IMR-90 (cell line): ENCODE measurements around the gene CDH23. TPM values are rescaled to one million over a fixed set of nuclear protein-coding genes. Genes with fewer than 3 reads are reported as not detected.

ENCODE experiments used
- ATAC-seq: fragments of 200-7000 bp; cut with Tn5 transposase; 2 replicates; pipeline ENCODE4 v1.9.1; 2020; ENCODE audit warnings: low read depth, mild to moderate bottlenecking, moderate library complexity
- BruUV-seq: library from RNA; stranded (reverse); fragments of 400-500 nt; replicated peaks from 2 replicates; lab custom pipeline; 2021; lab: Mats Ljungman, UMichigan
- CTCF ChIA-PET: fragments of 300-600 bp; formaldehyde crosslinking; extraction: SDS; loops from one replicate; lab custom pipeline; 2021; ENCODE audit warnings: antibody characterized with exemption; lab: Yijun Ruan, JAX
- POLR2A ChIA-PET: fragments of 300-600 bp; sonication (Branson Sonifier 250); formaldehyde crosslinking; loops from one replicate; lab custom pipeline; 2022; ENCODE audit warnings: antibody characterized with exemption; ENCODE audit not compliant: unreplicated experiment; lab: Charles Lee
- DNase-seq: peaks from one replicate; pipeline ENCODE4 v3.0.0; 2013
- H2AFZ ChIP-seq: replicated peaks from 2 replicates; pipeline ENCODE3; 2013; ENCODE audit warnings: low read length, mild to moderate bottlenecking; ENCODE audit not compliant: poor library complexity
- H2AK5ac ChIP-seq: 2 replicates; pipeline ENCODE4 v1.6.1; 2013; ENCODE audit warnings: low read depth, low read length, inconsistent platforms
- H2AK9ac ChIP-seq: replicated peaks from 2 replicates; pipeline ENCODE3; 2013; ENCODE audit warnings: mild to moderate bottlenecking, low read depth, low read length, moderate library complexity; ENCODE audit not compliant: poor library complexity
- H2BK120ac ChIP-seq: 2 replicates; pipeline ENCODE4 v1.6.1; 2013; ENCODE audit warnings: low read depth, low read length, inconsistent platforms
- H2BK15ac ChIP-seq: 3 replicates; pipeline ENCODE4 v1.6.1; 2013; ENCODE audit warnings: low read depth, low read length, inconsistent platforms
- H2BK20ac ChIP-seq: 2 replicates; pipeline ENCODE4 v1.6.1; 2013; ENCODE audit warnings: low read depth, mild to moderate bottlenecking, inconsistent platforms, low read length, moderate library complexity
- H2BK5ac ChIP-seq: 2 replicates; pipeline ENCODE4 v1.6.1; 2013; ENCODE audit warnings: mild to moderate bottlenecking, low read depth, low read length, inconsistent platforms; ENCODE audit not compliant: poor library complexity, severe bottlenecking
- H3K14ac ChIP-seq: replicated peaks from 2 replicates; pipeline ENCODE4 v1.6.1; 2013; ENCODE audit warnings: low read depth, low read length, inconsistent platforms
- H3K18ac ChIP-seq: 2 replicates; pipeline ENCODE4 v1.6.1; 2013; ENCODE audit warnings: low read depth, low read length, control low read depth
- H3K23ac ChIP-seq: 2 replicates; pipeline ENCODE4 v1.6.1; 2013; ENCODE audit warnings: low read depth, low read length, inconsistent platforms
- H3K27ac ChIP-seq: 2 replicates; pipeline ENCODE4 v1.5.1; 2013; ENCODE audit warnings: mild to moderate bottlenecking, control low read depth, low read length; ENCODE audit not compliant: insufficient read depth
- H3K27me3 ChIP-seq: 2 replicates; pipeline ENCODE4 v1.6.1; 2013; ENCODE audit warnings: low read length; ENCODE audit not compliant: control insufficient read depth, insufficient read depth
- H3K36me3 ChIP-seq: 2 replicates; pipeline ENCODE4 v1.6.1; 2013; ENCODE audit warnings: low read length, mixed read lengths; ENCODE audit not compliant: control insufficient read depth, insufficient read depth
- H3K4ac ChIP-seq: 2 replicates; pipeline ENCODE4 v1.6.1; 2013; ENCODE audit warnings: low read depth, low read length, inconsistent platforms
- H3K4me1 ChIP-seq: 2 replicates; pipeline ENCODE4 v1.6.1; 2013; ENCODE audit warnings: low read length, mixed read lengths; ENCODE audit not compliant: control insufficient read depth, insufficient read depth
- H3K4me2 ChIP-seq: 2 replicates; pipeline ENCODE4 v1.6.1; 2013; ENCODE audit warnings: low read depth, mild to moderate bottlenecking, control low read depth, low read length, moderate library complexity
- H3K4me3 ChIP-seq: 2 replicates; pipeline ENCODE4 v1.5.1; 2013; ENCODE audit warnings: low read depth, mild to moderate bottlenecking, control low read depth, low read length, moderate library complexity; ENCODE audit not compliant: insufficient read depth
- H3K56ac ChIP-seq: 2 replicates; pipeline ENCODE4 v1.6.1; 2013; ENCODE audit warnings: low read length, inconsistent platforms; ENCODE audit not compliant: insufficient read depth; ENCODE audit errors: extremely low read depth
- H3K79me1 ChIP-seq, 2 experiments: 2 replicates each; pipeline ENCODE4 v1.6.1; 2013; ENCODE audit warnings: low read length in 2 of 2, inconsistent platforms in 1 of 2, low read depth in 1 of 2
- H3K9ac ChIP-seq: 2 replicates; pipeline ENCODE4 v1.6.1; 2013; ENCODE audit warnings: low read depth, low read length, control low read depth
- H3K9me1 ChIP-seq: 2 replicates; pipeline ENCODE4 v1.6.1; 2013; ENCODE audit warnings: low read length, inconsistent platforms; ENCODE audit not compliant: insufficient read depth
- H3K9me3 ChIP-seq: 2 replicates; pipeline ENCODE4 v1.6.1; 2013; ENCODE audit warnings: low read length; ENCODE audit not compliant: control insufficient read depth, insufficient read depth
- H4K20me1 ChIP-seq: 2 replicates; pipeline ENCODE4 v1.6.1; 2013; ENCODE audit warnings: low read length, inconsistent platforms; ENCODE audit not compliant: insufficient read depth
- H4K5ac ChIP-seq: 2 replicates; pipeline ENCODE4 v1.6.1; 2013; ENCODE audit warnings: mild to moderate bottlenecking, low read depth, low read length, control low read depth
- H4K8ac ChIP-seq, 2 experiments: 2 replicates each; pipeline ENCODE4 v1.6.1; 2013; ENCODE audit warnings: low read depth in 2 of 2, low read length in 2 of 2, control low read depth in 1 of 2, inconsistent platforms in 1 of 2
- H4K91ac ChIP-seq: 2 replicates; pipeline ENCODE4 v1.6.1; 2013; ENCODE audit warnings: low read depth, low read length, inconsistent platforms; ENCODE audit not compliant: insufficient read depth
- BHLHE40 ChIP-seq: fragments of 150-350 bp; IDR thresholded peaks from 2 replicates; pipeline ENCODE4 v1.6.1; 2016; ENCODE audit warnings: mild to moderate bottlenecking, low read depth, low read length
- CEBPB ChIP-seq: IDR thresholded peaks from 2 replicates; pipeline ENCODE4 v1.6.1; 2012; ENCODE audit warnings: low read depth, low read length, improper control_type of control experiment
- CHD1 ChIP-seq: IDR thresholded peaks from 2 replicates; pipeline ENCODE4 v1.6.1; 2012; ENCODE audit warnings: low read depth, low read length, improper control_type of control experiment
- CTCF ChIP-seq: conservative IDR thresholded peaks from 2 replicates; pipeline ENCODE4 v1.5.1; 2012; ENCODE audit warnings: mild to moderate bottlenecking, low read depth, low read length, improper control_type of control experiment
- ELK1 ChIP-seq: fragments of 150-350 bp; IDR thresholded peaks from 2 replicates; pipeline ENCODE4 v1.6.1; 2016; ENCODE audit warnings: low read depth, mild to moderate bottlenecking, low read length, moderate library complexity, borderline replicate concordance
- MAFK ChIP-seq: IDR thresholded peaks from 2 replicates; pipeline ENCODE4 v1.6.1; 2012; ENCODE audit warnings: low read depth, low read length, improper control_type of control experiment
- MAZ ChIP-seq: IDR thresholded peaks from 2 replicates; pipeline ENCODE4 v1.6.1; 2012; ENCODE audit warnings: low read depth, mild to moderate bottlenecking, low read length, improper control_type of control experiment, moderate library complexity, borderline replicate concordance
- MXI1 ChIP-seq: IDR thresholded peaks from 2 replicates; pipeline ENCODE4 v1.6.1; 2012; ENCODE audit warnings: low read depth, mild to moderate bottlenecking, low read length, moderate library complexity, borderline replicate concordance
- NFE2L2 ChIP-seq: fragments of 150-350 bp; IDR thresholded peaks from 2 replicates; pipeline ENCODE4 v1.6.1; 2016; ENCODE audit warnings: low read depth, mild to moderate bottlenecking, low read length
- POLR2A ChIP-seq: IDR thresholded peaks from 2 replicates; pipeline ENCODE4 v1.6.1; 2012; ENCODE audit warnings: mild to moderate bottlenecking, low read depth, low read length
- RAD21 ChIP-seq: IDR thresholded peaks from 2 replicates; pipeline ENCODE4 v1.6.1; 2012; ENCODE audit warnings: low read length, improper control_type of control experiment
- RCOR1 ChIP-seq: IDR thresholded peaks from 2 replicates; pipeline ENCODE4 v1.6.1; 2012; ENCODE audit warnings: mild to moderate bottlenecking, low read length, improper control_type of control experiment; ENCODE audit not compliant: insufficient replicate concordance
- RFX5 ChIP-seq: IDR thresholded peaks from 2 replicates; pipeline ENCODE4 v1.8.0; 2012; ENCODE audit warnings: low read depth, mild to moderate bottlenecking, low read length, moderate library complexity
- SMC3 ChIP-seq: fragments of 150-350 bp; IDR thresholded peaks from 2 replicates; pipeline ENCODE4 v1.6.1; 2016; ENCODE audit warnings: low read depth, mild to moderate bottlenecking, antibody characterized with exemption, low read length, moderate library complexity
- USF2 ChIP-seq: fragments of 150-350 bp; IDR thresholded peaks from 2 replicates; pipeline ENCODE4 v1.6.1; 2017; ENCODE audit warnings: mild to moderate bottlenecking, antibody characterized with exemption, low read length, low read depth
- WGBS, 2 experiments: methylation state at CpG; one replicate each; pipeline versions ENCODE4 v1.1.5 to v1.1.7; 2013; ENCODE audit warnings: missing lambda C conversion rate in 2 of 2; ENCODE audit not compliant: insufficient read length in 1 of 2; ENCODE audit errors: extremely low coverage in 2 of 2; 5-methylcytosine and 5-hydroxymethylcytosine counted together
- dilution Hi-C: fragments of 300-500 bp; cut with HindIII; formaldehyde crosslinking; loops from one replicate; pipeline ENCODE4 v1.14.3; 2018; ENCODE audit warnings: low sequenced_read_pairs; ENCODE audit not compliant: unreplicated experiment
- in situ Hi-C: fragments of 300-500 bp; cut with MboI; formaldehyde crosslinking; loops from 3 replicates; pipeline ENCODE4 v1.14.3; 2019; ENCODE audit warnings: low sequenced_read_pairs, inconsistent platforms, mixed read lengths
- intact Hi-C: fragments of 100-400 bp; cut with micrococcal nuclease; formaldehyde crosslinking; loops from 2 replicates; pipeline ENCODE4 v1.10.0; 2022
- polyA plus RNA-seq, 3 experiments: library from polyadenylated mRNA; depleted of rRNA; stranded (reverse); fragments of >200 nt; gene quantifications; 2 replicates each; pipeline ENCODE4 v1.2.3, GENCODE V29; 2012; ENCODE audit warnings: low replicate concordance in 1 of 3
- total RNA-seq: library from RNA; depleted of rRNA; stranded (reverse); fragments of >200 nt; gene quantifications from 2 replicates; pipeline ENCODE4 v1.2.3, GENCODE V29; 2012

The CDH23 gene
- total and polyA plus RNA-seq, 2 of the 4 experiments (the other 2 are of a cell fraction), result under 0.01 to 0.03 TPM

GRCh38 chr10:71631007-71631861 lies 234.5 kb downstream of the CDH23 start:
- Histone ChIP-seq H3K9me1 (no peaks in the 10 kb centered on the region), H2AFZ (no peak overlapping the region), H3K23ac (no peak overlapping the region), H3K36me3 (no peaks in the 10 kb centered on the region), H3K27me3 (peaks cover 64% of the 10 kb centered on the region), H3K27ac (no peak overlapping the region), H4K20me1 (no peaks in the 10 kb centered on the region), H2AK5ac (no peak overlapping the region), H2BK5ac (no peak overlapping the region), H4K91ac (no peak overlapping the region), H2AK9ac (no peak overlapping the region), H3K4me2 (no peak overlapping the region), H3K4ac (no peak overlapping the region), H3K4me3 (no peak overlapping the region), H3K79me1 (no peaks in the 10 kb centered on the region), H3K4me1 (no peaks in the 10 kb centered on the region), H2BK20ac (no peak overlapping the region), H2BK15ac (no peak overlapping the region), H3K14ac (no peak overlapping the region), H2BK120ac (no peak overlapping the region), H3K9ac (no peak overlapping the region), H4K5ac (no peak overlapping the region), H3K56ac (no peak overlapping the region), H4K8ac (no peak overlapping the region), H3K18ac (no peak overlapping the region), H3K9me3 (no peaks in the 10 kb centered on the region)
- DNase-seq, result no peak
- ChIA-PET POLR2A (no interaction called here), CTCF (no interaction called here)
- intact Hi-C loops (no loop called here), dilution Hi-C loops (no loop called here), in situ Hi-C loops (no loop called here)
- WGBS, 2 experiments, result no CpG with 5 or more reads among the region's 6 CpGs
- ATAC-seq, result no peak
- BruUV-seq, result no TSS peak
- no peak for TF ChIP-seq MXI1
- no peak for TF ChIP-seq ELK1
- no peak for TF ChIP-seq USF2
- no peak for TF ChIP-seq CTCF
- no peak for TF ChIP-seq CHD1
- TF ChIP-seq MAZ, result no peak
- no peak for TF ChIP-seq BHLHE40
- no peak for TF ChIP-seq MAFK
- no peak for TF ChIP-seq CEBPB
- no peak for TF ChIP-seq RAD21
- TF ChIP-seq SMC3, result no peak
- TF ChIP-seq POLR2A, result no peak
- TF ChIP-seq NFE2L2, result no peak
- TF ChIP-seq RFX5, result no peak
- TF ChIP-seq RCOR1, result no peak
